Skeletal muscle satellite cell (primary cell): ENCODE results near the gene GFRA1. TPM values are rescaled to one million over a fixed set of nuclear protein-coding genes. Genes with fewer than 3 reads are reported as not detected.
A peak's percentile ranks its signal among the peaks of the same experiment; 100 is the strongest.

Experiments
- H3K27me3 ChIP-seq: 2 replicates; pipeline ENCODE4 v1.7.0; 2013; ENCODE audit warnings: low read length; ENCODE audit not compliant: control insufficient read depth, insufficient read depth
- H3K36me3 ChIP-seq: 2 replicates; pipeline ENCODE4 v1.7.0; 2013; ENCODE audit warnings: mild to moderate bottlenecking, control low read depth, low read length; ENCODE audit not compliant: insufficient read depth
- H3K4me1 ChIP-seq: 2 replicates; pipeline ENCODE4 v1.7.0; 2013; ENCODE audit warnings: low read length; ENCODE audit not compliant: control insufficient read depth, insufficient read depth
- H3K4me2 ChIP-seq: 2 replicates; pipeline ENCODE4 v1.7.0; 2013; ENCODE audit warnings: mild to moderate bottlenecking, low read length
- H3K4me3 ChIP-seq: 2 replicates; pipeline ENCODE4 v1.7.0; 2013; ENCODE audit warnings: low read length
- H3K9ac ChIP-seq: 2 replicates; pipeline ENCODE4 v1.7.0; 2013; ENCODE audit warnings: mild to moderate bottlenecking, low read depth, low read length, moderate library complexity
- H3K9me3 ChIP-seq: replicated peaks from 2 replicates; pipeline ENCODE4 v1.7.0; 2013; ENCODE audit warnings: mild to moderate bottlenecking, control low read depth, low read length
- total RNA-seq: library from RNA; depleted of rRNA; stranded (reverse); fragments of >200 nt; gene quantifications from 2 replicates; pipeline ENCODE4 v1.2.3, GENCODE V29; 2012; rRNA removed

The GFRA1 gene, protein sequence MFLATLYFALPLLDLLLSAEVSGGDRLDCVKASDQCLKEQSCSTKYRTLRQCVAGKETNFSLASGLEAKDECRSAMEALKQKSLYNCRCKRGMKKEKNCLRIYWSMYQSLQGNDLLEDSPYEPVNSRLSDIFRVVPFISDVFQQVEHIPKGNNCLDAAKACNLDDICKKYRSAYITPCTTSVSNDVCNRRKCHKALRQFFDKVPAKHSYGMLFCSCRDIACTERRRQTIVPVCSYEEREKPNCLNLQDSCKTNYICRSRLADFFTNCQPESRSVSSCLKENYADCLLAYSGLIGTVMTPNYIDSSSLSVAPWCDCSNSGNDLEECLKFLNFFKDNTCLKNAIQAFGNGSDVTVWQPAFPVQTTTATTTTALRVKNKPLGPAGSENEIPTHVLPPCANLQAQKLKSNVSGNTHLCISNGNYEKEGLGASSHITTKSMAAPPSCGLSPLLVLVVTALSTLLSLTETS
- total RNA-seq = 0.25 and 5.2 TPM in 2 replicates

DNA sequence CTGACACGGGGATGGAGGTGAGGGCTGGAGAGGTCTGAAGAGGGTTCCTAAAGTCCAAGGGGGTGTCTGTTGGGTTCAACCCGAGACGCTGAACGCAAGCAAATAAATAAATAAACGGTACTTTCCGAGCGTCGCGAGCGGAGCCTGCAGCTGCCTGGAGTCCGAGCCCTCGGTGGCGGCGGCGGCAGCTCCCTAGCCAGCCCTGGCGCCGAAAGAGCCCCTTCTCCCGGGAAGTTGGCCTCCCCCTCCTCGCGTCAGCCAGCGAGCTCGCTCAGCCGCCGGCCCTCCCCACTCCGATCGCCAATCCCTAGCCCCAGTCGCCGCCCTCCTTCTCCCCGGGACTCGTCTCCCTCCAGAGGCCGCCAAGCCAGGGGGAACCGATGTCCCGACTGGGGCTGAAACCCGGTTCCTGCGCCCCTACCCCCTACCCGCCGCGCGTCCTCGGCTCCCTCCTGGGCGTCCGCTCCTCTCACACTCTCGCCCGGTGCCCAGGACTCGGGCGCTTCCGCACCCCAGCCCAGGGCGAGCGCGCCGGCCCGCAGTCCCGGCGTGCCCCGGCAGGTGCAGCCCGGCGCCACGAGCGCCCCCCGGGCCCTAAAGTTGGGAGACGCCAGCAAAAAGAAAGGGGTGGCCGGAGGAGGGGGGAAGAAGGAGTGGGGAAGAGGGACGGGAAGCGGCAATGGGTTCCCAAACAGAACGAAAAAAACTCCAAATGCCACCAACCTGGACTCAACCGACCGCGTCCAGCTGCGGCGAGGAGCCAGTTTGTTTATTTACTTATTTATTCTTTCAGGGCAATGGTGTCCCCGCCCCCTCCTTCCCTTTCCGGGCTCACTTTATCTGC lies at the start of gene GFRA1:
TSS of gene GFRA1 (minus strand) at position 767 of the 844 bp plus-strand sequence. CDS start 1,177 bp downstream, outside the sequence.
- peaks cover 14% of the 10 kb centered on the region for H3K4me1 ChIP-seq
- H3K4me2 ChIP-seq = peak within 1 kb of the TSS; percentile 91
- H3K27me3 ChIP-seq = no peaks in the 10 kb centered on the region
- H3K9me3 ChIP-seq = no peaks in the 10 kb centered on the region
- peak within 1 kb of the TSS; percentile 78 for H3K4me3 ChIP-seq
- H3K9ac ChIP-seq = peak within 1 kb of the TSS; percentile 69
- H3K36me3 ChIP-seq = no peaks in the 10 kb centered on the region

DNA sequence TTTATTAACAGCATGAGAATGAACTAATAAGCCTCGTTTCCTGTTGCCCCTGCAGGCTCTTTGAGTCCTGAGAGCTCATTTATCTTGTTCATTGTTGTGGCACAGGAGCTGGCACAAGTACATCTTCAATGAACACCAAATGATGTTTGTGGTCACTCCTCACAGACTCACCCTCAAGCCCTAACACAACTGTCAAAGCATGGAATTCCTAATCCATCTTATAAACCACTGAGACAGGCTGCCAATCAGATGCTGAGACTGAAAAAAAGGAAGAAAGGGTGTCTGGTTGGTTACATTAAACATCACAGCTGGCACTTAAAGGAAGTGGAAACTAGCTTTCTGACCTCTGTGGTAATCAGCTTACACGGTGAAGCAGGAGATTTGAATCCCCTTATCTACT lies 43.5 kb upstream of the GFRA1 start:
- Histone ChIP-seq H3K4me2 (no peak overlapping the region), H3K4me3 (no peak overlapping the region), H3K9me3 (no peaks in the 10 kb centered on the region), H3K9ac (no peak overlapping the region), H3K27me3 (no peaks in the 10 kb centered on the region), H3K36me3 (no peaks in the 10 kb centered on the region), H3K4me1 (no peaks in the 10 kb centered on the region)

DNA sequence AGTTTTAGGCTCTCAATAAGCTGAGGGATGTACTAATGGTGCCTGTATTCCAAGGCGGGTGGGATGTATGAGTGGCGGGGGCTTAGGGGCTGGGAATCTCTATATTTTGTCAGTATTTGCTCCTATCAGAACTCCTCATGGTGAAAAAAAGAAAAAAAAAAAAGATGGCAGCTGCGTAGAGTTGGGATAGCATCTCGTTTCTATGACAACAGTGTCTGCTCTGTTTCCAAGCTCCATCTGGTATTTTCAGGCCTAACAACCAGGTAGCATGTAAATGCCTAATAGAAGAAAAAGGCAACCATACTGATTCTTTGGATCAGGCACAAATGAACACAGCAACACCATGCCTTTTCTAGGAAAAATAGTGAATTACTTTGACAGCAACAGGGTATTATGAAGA lies 39.5 kb upstream of the GFRA1 start:
- Histone ChIP-seq H3K36me3 (no peaks in the 10 kb centered on the region), H3K9ac (no peak overlapping the region), H3K4me3 (no peak overlapping the region), H3K9me3 (no peaks in the 10 kb centered on the region), H3K27me3 (no peaks in the 10 kb centered on the region), H3K4me1 (peaks cover 16% of the 10 kb centered on the region), H3K4me2 (no peak overlapping the region)

DNA sequence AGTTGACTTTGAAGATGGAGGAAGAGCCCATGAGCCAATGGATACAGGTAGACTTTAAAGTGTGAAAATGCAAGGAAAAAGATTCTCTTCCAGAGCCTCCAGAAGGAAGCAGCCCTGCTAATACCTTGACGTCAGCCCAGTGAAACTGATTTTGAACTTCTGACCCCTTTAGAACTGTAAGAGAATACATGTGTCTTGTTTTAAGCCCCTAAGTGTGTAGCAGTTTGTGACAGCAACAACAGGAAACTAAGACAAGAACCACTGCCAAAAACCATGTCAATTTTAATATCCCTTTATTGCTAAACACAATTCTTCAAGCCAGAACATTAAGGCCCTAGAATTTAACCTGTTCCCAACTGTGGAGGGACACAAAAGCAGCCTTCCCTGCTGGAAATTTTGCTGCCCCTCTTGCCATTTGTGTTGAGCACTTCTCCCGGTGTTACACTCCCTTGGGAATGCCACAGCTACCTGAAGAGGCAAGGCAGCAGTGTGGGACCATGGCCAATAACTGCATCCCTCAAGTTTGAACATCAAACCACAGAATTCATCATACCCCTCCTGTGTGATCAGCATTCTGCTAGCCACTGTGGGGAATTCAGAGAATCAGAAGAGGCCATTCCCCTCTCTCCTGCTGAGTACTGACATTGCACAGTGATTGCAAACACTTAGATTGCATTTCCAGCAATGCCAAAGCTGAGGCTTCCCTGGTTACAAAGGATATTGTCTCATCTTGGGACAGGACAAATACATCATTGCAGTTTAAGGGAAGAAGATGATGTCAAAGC lies 38.9 kb upstream of the GFRA1 start:
- no peak overlapping the region for H3K4me2 ChIP-seq
- no peak overlapping the region for H3K4me3 ChIP-seq
- no peaks in the 10 kb centered on the region for H3K9me3 ChIP-seq
- peaks cover 22% of the 10 kb centered on the region for H3K4me1 ChIP-seq
- no peaks in the 10 kb centered on the region for H3K27me3 ChIP-seq
- H3K9ac ChIP-seq = no peak overlapping the region
- H3K36me3 ChIP-seq = no peaks in the 10 kb centered on the region

DNA sequence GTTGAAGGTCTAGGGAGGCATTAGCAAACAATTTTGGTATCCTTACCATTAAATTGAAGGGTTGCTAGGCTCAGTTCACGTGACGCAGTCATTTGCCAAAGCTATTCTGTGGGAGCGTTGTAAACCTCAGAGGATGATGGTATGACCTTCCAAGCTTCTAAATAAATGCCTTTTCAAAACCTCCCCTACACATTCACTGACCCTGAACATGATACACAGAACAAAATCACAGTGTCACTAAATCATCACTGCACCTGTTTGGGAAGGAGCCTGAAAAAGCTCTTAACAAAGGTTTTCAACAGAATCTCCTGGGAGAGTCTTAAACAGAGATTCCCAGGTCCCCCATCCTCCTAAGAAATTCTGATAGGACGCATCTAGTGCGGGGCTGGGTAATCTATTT lies 38.0 kb upstream of the GFRA1 start:
- H3K4me3 ChIP-seq = no peak overlapping the region
- no peaks in the 10 kb centered on the region for H3K9me3 ChIP-seq
- peaks cover 31% of the 10 kb centered on the region for H3K4me1 ChIP-seq
- H3K4me2 ChIP-seq = no peak overlapping the region
- H3K27me3 ChIP-seq = no peaks in the 10 kb centered on the region
- no peak overlapping the region for H3K9ac ChIP-seq
- H3K36me3 ChIP-seq = no peaks in the 10 kb centered on the region

DNA sequence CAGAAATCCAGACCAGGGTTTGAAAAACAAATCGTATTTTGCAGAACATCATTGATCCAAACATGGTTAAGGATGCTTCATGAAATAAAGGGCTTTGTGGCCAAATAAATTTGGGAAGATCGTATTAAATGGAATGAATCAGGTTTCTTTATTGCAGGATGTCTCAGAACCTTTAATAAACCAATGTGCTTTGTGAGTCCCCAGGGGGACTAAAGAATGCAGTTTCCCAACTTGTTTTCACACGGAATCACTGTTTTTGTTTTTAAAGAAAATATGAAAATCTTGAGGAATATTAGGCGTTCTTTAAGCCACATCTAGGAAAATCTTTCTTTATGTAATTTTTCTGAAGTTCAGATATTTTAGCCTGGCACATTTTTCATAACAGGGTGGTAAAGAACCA lies 34.4 kb upstream of the GFRA1 start:
- Histone ChIP-seq H3K9me3 (no peaks in the 10 kb centered on the region), H3K4me2 (no peak overlapping the region)

DNA sequence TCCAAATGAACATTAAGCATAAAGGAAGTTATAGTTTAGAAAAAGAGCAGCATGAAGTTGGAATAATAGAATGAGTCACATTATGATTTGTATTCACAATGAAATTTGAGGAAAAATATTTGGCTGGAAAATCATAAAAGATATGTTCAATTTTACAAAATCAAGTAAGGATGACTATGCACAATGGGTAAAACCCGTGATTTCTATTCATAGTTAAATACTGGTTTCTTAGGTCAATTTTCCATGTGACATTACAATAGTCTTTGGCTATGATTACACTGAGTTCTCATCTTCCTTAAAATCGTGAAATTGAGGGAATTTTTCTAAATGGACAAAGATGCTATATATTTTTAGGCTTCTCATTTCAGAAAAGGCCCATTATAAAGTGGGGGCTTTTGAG lies 33.8 kb upstream of the GFRA1 start:
- Histone ChIP-seq H3K27me3 (no peaks in the 10 kb centered on the region), H3K9me3 (no peaks in the 10 kb centered on the region), H3K4me1 (peaks cover 32% of the 10 kb centered on the region), H3K4me2 (no peak overlapping the region), H3K4me3 (no peak overlapping the region), H3K36me3 (no peaks in the 10 kb centered on the region), H3K9ac (peak overlapping the region; percentile 32)

More for the DNA sequence above, 34.4 kb upstream of the GFRA1 start:
- Histone ChIP-seq H3K9ac (peak overlapping the region; percentile 32), H3K27me3 (no peaks in the 10 kb centered on the region), H3K4me3 (no peak overlapping the region), H3K4me1 (peaks cover 32% of the 10 kb centered on the region), H3K36me3 (no peaks in the 10 kb centered on the region)

DNA sequence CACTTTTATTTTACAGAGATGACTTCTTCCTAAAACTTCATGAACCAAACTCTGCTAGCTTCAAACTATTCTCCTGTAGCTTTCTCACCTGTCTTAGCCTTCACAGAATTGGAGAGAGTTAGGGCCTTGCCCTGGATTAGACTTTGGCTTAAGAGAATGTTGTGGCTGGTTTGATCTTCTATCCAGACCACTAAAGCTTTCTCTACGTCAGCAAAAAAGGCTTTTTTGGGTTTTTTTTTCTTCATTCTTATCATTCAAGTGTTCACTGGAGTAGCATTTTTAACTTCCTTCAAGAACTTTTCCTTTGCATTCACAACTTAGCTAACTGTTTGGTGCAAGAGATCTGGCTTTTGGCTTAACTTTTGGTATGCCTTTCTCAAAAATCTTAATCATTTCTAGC lies 31.9 kb upstream of the GFRA1 start:
- Histone ChIP-seq H3K9ac (no peak overlapping the region), H3K4me1 (peaks cover 24% of the 10 kb centered on the region), H3K27me3 (no peaks in the 10 kb centered on the region), H3K9me3 (no peaks in the 10 kb centered on the region), H3K36me3 (no peaks in the 10 kb centered on the region), H3K4me3 (no peak overlapping the region), H3K4me2 (no peak overlapping the region)

DNA sequence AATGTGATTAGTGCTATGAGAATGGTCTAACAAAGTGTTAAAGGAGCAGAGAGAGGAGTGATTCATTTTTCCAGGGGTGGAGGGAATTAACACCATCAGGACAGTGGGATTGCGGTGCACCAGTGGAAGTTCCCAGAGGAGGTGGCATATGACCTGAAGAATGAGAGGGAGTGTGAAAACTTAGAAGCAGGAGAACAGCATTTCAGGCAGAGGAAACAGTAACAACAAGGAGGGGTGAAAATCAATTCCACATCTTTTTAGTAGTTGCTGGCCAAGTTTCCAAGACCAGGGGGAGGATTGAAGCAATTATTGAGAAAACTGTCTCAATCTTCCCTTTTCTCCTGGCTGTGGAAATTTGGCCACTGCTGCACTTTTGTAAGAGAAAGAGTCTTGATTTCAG lies 27.5 kb upstream of the GFRA1 start:
- H3K4me3 ChIP-seq = no peak overlapping the region
- H3K9ac ChIP-seq = no peak overlapping the region
- H3K27me3 ChIP-seq = no peaks in the 10 kb centered on the region
- no peaks in the 10 kb centered on the region for H3K36me3 ChIP-seq
- no peaks in the 10 kb centered on the region for H3K4me1 ChIP-seq
- H3K9me3 ChIP-seq = no peaks in the 10 kb centered on the region
- no peak overlapping the region for H3K4me2 ChIP-seq

DNA sequence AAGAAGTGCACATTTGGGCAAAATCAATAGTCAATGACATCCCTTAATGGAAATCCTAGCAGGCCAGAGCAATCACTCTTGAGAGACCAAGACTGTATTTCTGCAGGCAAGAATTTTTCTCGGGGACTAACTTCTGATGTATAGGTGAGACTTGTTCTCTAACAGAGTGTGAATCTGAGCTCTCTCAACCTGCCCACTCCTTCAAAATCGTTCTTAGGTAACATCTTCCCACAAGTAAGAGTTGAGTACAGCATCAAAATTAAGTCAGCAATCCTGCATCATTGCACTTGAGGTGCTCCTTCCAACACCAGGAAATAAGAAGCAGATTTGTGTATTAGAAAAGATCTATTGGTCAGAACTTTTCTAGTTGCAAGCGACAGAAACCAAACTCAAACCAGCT lies 25.6 kb upstream of the GFRA1 start:
- Histone ChIP-seq H3K27me3 (no peaks in the 10 kb centered on the region), H3K4me2 (no peak overlapping the region), H3K9ac (no peak overlapping the region), H3K9me3 (no peaks in the 10 kb centered on the region), H3K4me3 (no peak overlapping the region), H3K36me3 (no peaks in the 10 kb centered on the region), H3K4me1 (no peaks in the 10 kb centered on the region)

DNA sequence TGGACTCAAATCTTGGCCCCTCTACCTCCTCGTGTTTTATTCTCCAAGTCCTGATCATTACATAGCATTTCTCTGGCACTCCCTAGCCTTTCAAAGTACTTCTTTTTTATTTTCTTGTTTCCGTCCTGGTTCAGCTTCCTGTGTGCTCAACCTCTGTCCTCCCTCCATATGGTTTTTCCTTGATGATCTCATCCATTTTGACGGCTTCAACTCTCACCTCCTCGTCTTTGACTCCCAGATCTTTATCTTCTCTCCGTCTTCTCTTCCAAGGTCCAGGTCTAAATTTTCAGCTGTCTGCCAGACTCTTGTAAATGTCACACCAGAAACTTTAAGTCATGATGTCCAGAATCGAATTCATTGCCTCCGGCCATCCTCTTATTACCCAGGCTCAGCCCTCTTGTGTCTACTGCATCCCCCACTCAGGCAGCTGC lies 23.3 kb upstream of the GFRA1 start:
- Histone ChIP-seq H3K4me1 (no peaks in the 10 kb centered on the region), H3K4me2 (no peak overlapping the region), H3K9me3 (no peaks in the 10 kb centered on the region), H3K9ac (no peak overlapping the region), H3K4me3 (no peak overlapping the region), H3K36me3 (no peaks in the 10 kb centered on the region), H3K27me3 (no peaks in the 10 kb centered on the region)
